Lower lobe of right lung (tissue), 2 donors: ENCODE data around the gene UNC13D. TPM values are rescaled to one million over a fixed set of nuclear protein-coding genes. Genes with fewer than 3 reads are reported as not detected.

Experiments used
- ATAC-seq, 2 donors: fragments of 200-7000 bp; cut with Tn5 transposase; one replicate each; pipeline ENCODE4 v1.9.1; 2020 to 2022; ENCODE audit warnings: mild to moderate bottlenecking in 2 of 2, moderate library complexity in 2 of 2
- DNase-seq: peaks from one replicate; pipeline ENCODE4 v3.0.0-alpha.2; 2020
- H3K27ac ChIP-seq: fragments of 200-600 bp; one replicate; pipeline ENCODE4 v1.8.0; 2022
- H3K27me3 ChIP-seq: fragments of 200-600 bp; one replicate; pipeline ENCODE4 v1.8.0; 2022; ENCODE audit warnings: low read depth
- H3K36me3 ChIP-seq: fragments of 200-600 bp; one replicate; pipeline ENCODE4 v1.8.0; 2022; ENCODE audit warnings: mild to moderate bottlenecking
- H3K4me1 ChIP-seq: fragments of 200-600 bp; one replicate; pipeline ENCODE4 v1.8.0; 2022
- H3K4me3 ChIP-seq: fragments of 200-600 bp; one replicate; pipeline ENCODE4 v1.8.0; 2022; ENCODE audit warnings: mild to moderate bottlenecking
- H3K9me3 ChIP-seq: fragments of 200-600 bp; one replicate; pipeline ENCODE4 v1.8.0; 2022
- intact Hi-C: fragments of 100-400 bp; cut with DNase I; formaldehyde crosslinking; loops from one replicate; pipeline ENCODE4 v1.11.0; 2022
- total RNA-seq: library from RNA; stranded (reverse); fragmentation: NEBNext Ultra II Directional; extraction: Animal tissue kit (Norgen Biotek cat#: 25700); gene quantifications from one replicate; pipeline ENCODE4 v1.2.1, GENCODE V29; 2021
- TF ChIP-seq, protein P1 (sequence below): fragments of 200-600 bp; IDR thresholded peaks from one replicate; pipeline ENCODE4 v1.8.0; 2022; ENCODE audit warnings: antibody characterized with exemption, mild to moderate bottlenecking
- donor health status: DM: no; HTN: yes; CAD: no; lungs with severe emphysema.

Gene UNC13D
- total RNA-seq, 1 donor from 2014 or later, result 118 TPM

DNA sequence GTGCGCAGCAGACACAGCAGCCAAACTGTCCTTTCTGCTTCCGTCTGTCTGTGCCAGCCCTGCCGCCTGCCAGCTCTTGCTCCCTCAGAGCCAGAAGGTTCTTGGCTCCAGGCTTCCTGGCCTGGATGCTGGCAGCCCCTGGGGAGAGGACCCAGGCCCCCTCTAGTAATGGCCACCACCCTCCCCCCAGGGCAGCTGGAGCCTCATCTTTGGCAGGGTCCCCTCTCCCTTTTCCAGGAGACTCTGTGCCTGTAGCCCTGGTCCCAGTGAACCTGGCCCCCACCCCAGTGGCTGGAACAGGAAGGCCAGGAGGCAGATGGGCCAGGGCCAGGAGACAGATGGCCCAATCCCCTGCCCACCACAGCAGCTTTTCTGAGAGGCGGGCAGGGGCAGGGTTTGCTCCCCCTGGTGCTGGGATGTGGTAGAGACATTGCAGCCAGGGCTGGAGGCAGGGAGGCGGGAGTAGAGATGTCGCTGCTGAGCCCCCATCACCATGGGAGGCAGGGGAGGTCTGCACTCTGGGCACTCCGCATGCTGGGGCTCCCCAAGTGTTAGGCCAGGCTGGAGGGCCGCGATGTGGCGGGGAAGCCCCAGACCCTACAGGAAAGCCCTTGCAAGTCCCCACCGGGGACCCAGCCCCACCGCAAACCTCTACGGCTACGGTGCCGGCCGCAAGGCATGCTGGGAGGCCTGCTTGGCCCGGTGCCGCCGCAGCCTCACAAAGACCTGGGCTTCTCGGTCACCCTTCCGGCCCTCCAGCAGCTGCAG lies 16.7 kb downstream of the UNC13D start:
- DNase-seq, result no peak
- TF ChIP-seq, protein P1, sequence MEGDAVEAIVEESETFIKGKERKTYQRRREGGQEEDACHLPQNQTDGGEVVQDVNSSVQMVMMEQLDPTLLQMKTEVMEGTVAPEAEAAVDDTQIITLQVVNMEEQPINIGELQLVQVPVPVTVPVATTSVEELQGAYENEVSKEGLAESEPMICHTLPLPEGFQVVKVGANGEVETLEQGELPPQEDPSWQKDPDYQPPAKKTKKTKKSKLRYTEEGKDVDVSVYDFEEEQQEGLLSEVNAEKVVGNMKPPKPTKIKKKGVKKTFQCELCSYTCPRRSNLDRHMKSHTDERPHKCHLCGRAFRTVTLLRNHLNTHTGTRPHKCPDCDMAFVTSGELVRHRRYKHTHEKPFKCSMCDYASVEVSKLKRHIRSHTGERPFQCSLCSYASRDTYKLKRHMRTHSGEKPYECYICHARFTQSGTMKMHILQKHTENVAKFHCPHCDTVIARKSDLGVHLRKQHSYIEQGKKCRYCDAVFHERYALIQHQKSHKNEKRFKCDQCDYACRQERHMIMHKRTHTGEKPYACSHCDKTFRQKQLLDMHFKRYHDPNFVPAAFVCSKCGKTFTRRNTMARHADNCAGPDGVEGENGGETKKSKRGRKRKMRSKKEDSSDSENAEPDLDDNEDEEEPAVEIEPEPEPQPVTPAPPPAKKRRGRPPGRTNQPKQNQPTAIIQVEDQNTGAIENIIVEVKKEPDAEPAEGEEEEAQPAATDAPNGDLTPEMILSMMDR, result peak; percentile 67

DNA sequence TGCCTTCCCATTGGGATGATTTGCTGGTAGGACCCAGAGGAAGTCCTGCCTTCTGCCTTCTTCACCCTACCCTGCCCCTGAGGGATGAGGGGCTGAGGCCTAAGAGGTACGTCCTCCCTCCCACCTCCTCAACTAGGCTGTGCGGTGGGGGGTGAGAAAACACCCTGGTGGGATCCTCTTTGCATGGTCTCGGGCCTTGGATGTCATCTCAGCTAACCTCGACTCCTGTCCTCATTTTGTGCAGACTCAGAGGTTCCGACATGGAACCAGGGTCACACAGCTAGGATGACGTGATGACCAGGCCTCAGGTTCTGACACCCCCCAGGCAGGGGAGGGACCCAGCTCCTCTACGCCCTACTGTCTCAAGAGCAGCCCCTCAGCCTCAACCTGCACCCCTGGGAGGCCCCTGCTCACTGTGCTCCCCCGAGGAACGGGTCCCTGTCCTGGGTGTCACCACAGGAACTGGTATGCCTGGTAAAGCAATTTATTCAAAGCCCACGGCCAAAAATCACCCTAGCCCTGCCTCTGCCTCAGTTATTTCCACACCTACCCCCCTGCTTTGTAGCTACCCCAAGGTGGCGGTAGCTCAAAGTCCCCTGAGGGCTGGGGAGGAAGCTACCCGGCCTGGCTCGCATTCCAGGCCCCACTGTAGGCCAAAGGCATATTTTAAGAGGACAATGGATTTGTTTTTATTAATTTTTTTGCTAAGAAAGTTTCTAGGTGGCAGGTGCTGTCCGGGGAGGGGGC lies 17.5 kb downstream of the UNC13D start:
- ATAC-seq (no peak), DNase-seq (no peak)
- Histone ChIP-seq H3K36me3 (peaks cover 89% of the 10 kb centered on the region), H3K4me3 (no peak overlapping the region), H3K27ac (peak overlapping the region; percentile 71), H3K27me3 (no peaks in the 10 kb centered on the region), H3K4me1 (peaks cover 20% of the 10 kb centered on the region), H3K9me3 (no peaks in the 10 kb centered on the region)
- intact Hi-C loops, result no loop called here
- TF ChIP-seq, protein P1, result no peak

More for the DNA sequence above, 16.7 kb downstream of the UNC13D start:
- peak; percentile 39 to 64 for ATAC-seq
- intact Hi-C loops, result no loop called here
- Histone ChIP-seq H3K36me3 (peaks cover 81% of the 10 kb centered on the region), H3K9me3 (no peaks in the 10 kb centered on the region), H3K27me3 (no peaks in the 10 kb centered on the region), H3K4me1 (peaks cover 20% of the 10 kb centered on the region), H3K4me3 (peak overlapping the region; percentile 39), H3K27ac (peak overlapping the region; percentile 71)

DNA sequence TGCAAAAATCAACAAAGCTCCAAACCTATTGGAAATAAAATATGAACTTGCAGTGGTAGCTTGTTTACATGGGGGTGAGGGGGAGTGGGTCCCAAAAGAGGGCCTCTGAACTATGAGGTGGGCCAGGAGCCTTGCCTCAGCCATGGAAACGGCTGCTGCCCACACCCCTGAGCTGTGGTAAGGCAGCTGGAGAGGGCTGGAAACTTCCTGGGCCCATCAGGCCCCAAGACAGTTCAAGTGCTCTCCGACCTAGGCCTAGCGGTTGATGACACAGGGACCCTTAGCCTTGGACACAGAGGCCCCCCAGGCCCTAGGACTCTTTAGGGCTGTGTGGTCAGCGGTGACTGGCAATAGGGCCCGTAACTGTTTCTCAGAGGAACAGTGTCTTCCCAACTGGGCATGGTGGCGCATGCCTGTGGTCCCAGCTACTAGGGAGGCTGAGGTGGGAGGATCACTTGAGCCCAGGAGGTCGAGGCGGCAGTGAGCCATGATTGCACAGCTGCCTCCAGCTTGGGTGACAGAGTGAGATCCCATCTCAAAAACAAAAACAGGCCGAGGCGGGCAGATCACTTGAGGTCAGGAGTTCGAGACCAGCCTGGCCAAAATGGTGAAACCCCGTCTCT lies 18.3 kb downstream of the UNC13D start:
- H3K36me3 ChIP-seq, result peaks cover 93% of the 10 kb centered on the region
- no peak overlapping the region for H3K4me3 ChIP-seq
- no peaks in the 10 kb centered on the region for H3K9me3 ChIP-seq
- TF ChIP-seq, protein P1, result no peak
- intact Hi-C loops, result no loop called here
- H3K27ac ChIP-seq, result no peak overlapping the region
- ATAC-seq (no peak), DNase-seq (no peak)
- no peaks in the 10 kb centered on the region for H3K27me3 ChIP-seq
- peaks cover 20% of the 10 kb centered on the region for H3K4me1 ChIP-seq

DNA sequence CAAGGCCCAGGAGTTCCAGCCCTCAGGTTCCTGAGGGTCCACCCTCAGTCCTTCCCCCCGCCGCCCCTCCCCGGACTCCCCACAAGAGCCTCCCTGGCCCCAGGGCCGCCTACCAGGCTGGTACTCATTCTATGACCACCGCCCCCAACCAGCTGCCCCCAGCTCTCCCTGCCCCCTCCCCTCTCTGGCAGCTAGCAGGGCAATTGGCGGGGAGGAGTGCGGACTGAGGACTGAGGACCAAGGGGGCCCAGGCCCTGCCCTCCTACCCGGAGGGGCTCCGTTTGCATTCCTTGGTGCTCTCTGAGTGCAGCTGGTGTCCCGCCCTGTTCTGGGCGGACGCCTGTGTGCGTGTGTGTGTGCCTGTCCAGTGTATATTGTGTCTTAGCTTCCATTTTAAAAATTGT lies 19.1 kb downstream of the UNC13D start:
- ATAC-seq, result no peak
- Histone ChIP-seq H3K4me3 (no peak overlapping the region), H3K36me3 (peaks cover 93% of the 10 kb centered on the region), H3K27me3 (no peaks in the 10 kb centered on the region), H3K27ac (no peak overlapping the region), H3K4me1 (peaks cover 20% of the 10 kb centered on the region), H3K9me3 (no peaks in the 10 kb centered on the region)
- no peak for DNase-seq
- intact Hi-C loops, result no loop called here
- TF ChIP-seq, protein P1, result no peak

DNA sequence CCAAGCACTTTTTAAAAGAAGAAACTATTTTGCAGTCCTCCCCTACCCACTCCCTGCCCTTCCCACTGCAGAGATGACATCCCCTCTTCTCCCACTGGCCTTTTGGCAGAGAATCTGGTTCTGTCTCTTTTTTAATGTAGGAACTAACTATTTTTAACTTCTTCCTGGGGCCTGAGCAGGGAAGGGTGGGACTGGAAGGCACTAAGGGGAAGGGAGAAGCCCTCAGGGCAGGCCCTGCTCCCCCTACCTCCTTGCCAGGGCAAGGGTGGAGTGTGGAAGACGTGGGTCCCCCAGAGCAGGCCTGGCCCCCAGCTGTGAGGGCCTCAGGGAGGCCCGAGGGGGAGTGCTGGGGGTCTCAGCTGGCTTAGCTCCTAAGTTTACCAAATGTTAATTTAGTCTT lies 19.5 kb downstream of the UNC13D start:
- H3K4me1 ChIP-seq, result peaks cover 20% of the 10 kb centered on the region
- no peaks in the 10 kb centered on the region for H3K9me3 ChIP-seq
- H3K4me3 ChIP-seq, result no peak overlapping the region
- H3K36me3 ChIP-seq, result peaks cover 93% of the 10 kb centered on the region
- ATAC-seq, result no peak
- no peaks in the 10 kb centered on the region for H3K27me3 ChIP-seq
- intact Hi-C loops, result no loop called here
- no peak overlapping the region for H3K27ac ChIP-seq
- TF ChIP-seq, protein P1, result no peak
- no peak for DNase-seq
